Fibroblast of skin of left quadriceps (primary cell): ENCODE measurements around the gene SMTNL2.
"Not testable (repeated sequence)": the region's sequence is repeated elsewhere in the genome, so short reads cannot be mapped to it uniquely, and the experiment has no call there.

Experiments
- DNase-seq, 2 experiments: peaks; one replicate each; pipeline ENCODE4 v3.0.0-alpha.2; 2013; ENCODE audit warnings: low read depth in 2 of 2

Gene SMTNL2

DNA sequence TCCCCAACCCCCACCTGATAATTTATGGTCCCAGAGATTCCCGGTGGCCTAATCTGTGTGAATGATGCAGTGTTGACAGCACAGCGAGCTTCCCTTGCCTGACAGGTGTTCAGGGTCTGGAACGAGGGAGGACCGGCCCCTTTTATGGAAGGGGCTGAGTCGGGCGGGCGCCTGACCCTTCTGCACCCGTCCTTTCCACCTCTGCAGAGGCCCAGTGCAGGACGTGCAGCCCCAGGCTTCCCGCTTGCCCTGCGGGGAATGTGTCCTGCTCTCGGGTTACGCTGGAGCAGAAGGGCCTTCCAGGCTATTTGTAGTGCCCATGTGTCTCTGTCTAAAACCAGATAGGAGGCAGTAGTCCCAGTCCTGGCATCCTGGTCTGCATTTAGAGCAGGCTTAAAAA lies 16.2 kb downstream of the SMTNL2 start:
- DNase-seq = no peak

DNA sequence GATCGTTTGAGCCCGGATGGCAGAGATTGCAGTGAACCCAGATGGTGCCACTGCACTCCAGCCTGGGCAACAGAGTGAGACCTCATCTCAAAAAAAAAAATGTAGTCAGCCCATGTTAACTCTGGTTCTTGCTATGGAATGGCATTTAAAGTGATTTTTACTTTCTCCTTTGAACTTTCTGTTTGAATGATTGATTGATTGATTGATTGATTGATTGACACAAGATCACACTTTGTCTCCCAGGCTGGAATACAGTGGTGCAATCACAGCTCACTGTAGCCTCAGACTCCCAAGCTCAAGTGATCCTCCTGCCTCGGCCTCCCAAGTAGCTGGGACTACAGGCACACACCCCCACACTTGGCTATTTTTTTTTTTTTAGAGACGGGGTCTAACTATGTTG lies 17.0 kb downstream of the SMTNL2 start:
- DNase-seq = no peak

- DNase-seq = no peak
Observed at GRCh38 chr17:4602041-4602440, 17.7 kb downstream of the SMTNL2 start.

DNA sequence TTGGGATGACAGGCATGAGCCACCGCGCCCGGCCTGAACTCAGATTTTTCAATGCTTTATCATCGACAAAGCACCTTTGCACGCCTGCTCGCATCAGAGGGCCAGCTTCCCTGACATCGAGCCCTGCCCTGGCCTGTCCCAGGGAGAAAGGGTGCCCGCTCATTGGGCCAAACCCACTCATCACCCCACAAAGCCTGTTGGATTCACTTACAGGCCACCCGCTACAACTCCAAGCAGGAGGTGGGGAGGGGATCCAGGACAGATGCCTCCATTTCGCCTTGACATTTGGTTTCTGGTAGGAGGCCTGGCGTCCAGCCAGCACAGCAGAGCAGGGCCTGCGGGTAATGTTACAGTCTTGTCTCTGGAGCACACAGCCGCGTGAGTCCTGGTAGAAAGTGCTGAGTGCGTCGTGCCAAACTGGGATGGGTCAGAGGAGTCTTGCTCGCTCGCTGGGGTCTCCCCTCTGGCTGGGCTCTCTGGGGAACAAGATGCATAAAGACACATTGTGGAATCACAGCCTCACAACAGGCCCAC lies 19.8 kb downstream of the SMTNL2 start:
- peak; percentile 51 to 54 for DNase-seq

DNA sequence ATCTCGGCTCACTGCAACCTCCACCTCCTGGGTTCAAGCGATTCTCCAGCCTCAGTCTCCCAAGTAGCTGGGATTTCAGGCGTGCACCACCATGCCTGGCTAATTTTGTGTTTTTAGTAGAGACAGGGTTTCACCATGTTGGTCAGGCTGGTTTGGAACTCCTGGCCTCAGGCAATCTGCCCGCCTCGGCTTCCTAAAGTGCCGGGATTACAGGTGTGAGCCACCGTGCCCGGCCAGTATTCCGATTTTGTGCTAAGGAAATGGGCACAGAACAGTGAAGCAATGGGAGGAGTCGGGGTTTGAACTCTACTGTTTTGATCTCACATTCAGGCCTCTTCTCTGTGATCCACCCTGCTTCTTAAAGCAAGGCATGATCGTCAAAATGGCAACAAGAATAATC lies 20.4 kb downstream of the SMTNL2 start:
- not testable (repeated sequence) for DNase-seq

DNA sequence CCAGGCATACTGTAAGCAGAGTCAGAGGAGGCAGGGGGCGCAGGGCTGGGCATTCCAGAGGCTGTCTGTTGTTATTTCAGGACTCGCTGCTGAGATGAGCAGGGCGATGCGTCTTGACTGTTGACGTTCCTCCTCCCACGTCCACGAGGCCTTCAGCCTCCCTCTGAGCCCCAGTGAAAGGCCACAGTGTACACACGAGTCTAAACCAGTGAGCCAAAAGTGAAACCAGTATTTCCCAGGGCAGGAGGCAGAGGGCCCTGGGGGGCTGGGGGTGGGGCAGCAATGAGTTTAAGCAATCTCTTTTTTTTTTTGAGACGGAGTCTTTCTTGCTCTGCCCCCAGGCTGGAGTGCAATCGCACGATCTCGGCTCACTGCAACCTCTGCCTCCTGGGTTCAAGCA lies 21.5 kb downstream of the SMTNL2 start:
- DNase-seq = no peak

DNA sequence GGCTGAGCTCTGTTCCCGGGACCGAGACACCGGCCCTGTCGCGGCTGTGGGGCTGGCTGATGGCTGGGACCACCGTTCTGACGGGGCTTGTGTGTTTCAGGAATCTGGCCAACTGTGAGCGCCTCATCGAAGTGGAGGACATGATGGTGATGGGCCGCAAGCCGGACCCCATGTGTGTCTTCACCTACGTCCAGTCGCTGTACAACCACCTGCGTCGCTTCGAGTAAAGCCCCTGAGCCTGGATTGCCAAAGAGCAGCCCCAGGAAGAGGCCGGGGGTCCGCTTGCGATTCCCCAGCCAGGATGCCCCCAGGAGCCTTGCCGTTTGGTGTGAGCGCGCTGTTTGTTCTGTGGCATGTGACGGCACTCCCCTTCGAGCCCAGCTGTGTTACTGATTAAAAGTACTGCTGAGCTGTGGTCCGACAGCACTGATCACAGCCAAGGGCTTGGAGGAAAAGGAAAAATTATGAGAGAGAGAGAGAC lies 23.0 kb downstream of the SMTNL2 start:
- no peak for DNase-seq

DNA sequence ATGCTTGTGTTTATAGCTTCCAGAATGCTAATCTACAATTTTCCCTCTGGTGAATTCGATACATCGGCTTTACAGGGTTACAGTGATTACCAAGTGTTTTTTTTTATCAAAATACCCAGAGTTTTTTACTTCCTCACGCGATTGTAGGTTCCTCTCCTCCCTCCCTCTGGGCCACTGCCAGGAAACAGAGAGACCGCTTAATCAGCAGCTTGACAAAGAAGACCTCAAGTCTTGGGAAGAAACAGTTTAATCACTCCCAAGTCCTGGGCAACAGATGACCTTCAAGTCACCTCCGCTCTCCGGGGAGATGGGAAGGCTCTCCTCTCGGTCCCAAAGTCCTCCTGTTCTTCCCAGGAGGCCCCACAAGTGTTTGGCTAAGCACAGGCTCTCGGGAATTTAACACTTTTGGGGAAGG lies 23.5 kb downstream of the SMTNL2 start:
- DNase-seq = peak; percentile 30 to 31

- no peak for DNase-seq
Observed at GRCh38 chr17:4609761-4610160, 25.4 kb downstream of the SMTNL2 start.

DNA sequence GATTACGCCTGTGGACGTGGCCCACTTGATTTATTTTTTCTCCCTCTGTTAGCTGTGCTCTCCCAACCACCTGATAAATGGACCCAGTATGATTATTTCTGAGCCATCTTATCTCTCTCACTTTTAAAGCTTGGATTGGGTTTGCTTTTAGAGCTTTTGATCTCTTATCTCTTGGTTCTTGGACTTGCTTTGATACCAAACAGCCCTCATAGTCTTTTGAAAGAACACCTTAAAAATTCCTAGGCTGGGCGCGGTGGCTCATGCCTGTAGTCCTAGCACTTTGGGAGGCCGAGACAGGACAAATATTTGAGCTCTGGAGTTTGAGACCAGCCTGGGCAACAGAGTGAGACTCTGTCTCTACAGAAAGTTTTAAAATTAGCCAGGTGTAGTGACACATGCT lies 25.8 kb downstream of the SMTNL2 start:
- DNase-seq = no peak

DNA sequence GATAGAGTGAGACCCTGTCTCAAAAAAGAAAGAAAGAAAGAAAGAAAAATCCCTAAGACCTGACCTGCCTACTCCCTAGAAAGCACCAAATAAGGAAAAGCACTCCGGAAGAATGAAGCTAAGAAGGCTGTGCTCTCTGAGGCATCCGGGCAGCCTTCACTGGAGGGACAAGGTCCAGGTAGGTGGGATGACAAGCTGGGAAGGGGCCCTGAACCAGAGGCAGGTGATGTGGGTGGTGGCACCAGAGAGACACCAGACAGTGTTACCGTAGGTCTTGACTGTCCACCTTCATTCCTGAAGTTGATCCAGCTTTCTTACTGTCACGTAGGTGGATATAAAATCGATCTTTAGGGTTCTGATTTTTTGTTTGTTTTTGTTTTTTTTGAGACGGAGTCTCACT lies 26.3 kb downstream of the SMTNL2 start:
- DNase-seq = no peak

DNA sequence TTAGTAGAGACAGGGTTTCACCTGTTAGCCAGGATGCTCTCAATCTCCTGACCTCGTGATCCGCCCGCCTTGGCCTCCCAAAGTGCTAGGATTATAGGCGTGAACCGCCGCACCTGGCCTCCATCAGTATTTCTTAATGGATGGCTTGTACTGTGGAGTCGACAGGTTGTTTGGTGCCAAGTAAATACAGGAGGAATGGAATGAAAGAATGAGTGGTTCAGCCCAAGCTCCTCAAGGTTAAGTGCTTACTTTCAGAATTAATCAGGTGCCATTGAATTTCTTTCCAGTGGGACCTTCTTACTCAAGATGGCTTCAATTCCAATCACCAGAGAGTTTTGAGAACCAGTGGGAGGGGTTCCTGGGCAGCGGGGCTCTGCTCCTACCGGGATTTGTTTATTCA lies 32.1 kb downstream of the SMTNL2 start:
- no peak for DNase-seq

GRCh38 chr17:4617090-4617489 lies 32.8 kb downstream of the SMTNL2 start:
- DNase-seq = no peak

DNA sequence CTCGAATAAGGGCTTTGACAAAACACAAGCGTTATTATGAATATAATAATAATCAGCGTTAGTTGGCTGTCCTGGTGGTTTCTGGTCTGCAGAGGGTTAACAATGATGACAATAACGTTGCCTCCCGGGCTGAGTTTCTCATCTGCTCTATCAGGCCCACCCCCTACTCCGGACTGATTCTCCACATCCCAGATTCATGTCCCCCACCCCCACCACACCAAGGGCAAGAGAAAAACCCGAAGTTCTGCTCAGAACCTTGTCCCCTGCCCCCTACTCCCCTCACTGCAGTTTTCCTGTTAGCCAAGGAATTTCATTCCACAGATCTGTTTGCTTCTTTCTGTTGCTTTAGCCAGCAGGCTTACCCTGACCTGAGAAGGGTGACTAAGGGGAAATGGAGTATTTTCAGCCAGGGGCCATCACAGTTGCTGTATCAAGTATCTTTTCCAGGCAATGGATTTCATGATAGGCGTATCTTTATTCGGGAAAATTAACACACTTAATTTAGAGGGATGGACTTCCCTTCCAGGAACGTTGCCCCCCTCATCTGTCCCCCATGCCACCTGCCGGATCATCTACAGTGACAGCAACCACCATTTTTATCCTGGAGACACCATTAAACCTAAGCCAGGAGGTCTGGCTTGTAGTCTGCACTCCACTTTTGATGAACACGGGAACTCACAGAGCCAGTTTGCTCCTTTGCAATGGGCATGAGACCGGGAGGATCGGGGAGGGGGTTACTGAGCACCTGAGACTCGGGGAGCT lies 33.4 kb downstream of the SMTNL2 start:
- DNase-seq = no peak

DNA sequence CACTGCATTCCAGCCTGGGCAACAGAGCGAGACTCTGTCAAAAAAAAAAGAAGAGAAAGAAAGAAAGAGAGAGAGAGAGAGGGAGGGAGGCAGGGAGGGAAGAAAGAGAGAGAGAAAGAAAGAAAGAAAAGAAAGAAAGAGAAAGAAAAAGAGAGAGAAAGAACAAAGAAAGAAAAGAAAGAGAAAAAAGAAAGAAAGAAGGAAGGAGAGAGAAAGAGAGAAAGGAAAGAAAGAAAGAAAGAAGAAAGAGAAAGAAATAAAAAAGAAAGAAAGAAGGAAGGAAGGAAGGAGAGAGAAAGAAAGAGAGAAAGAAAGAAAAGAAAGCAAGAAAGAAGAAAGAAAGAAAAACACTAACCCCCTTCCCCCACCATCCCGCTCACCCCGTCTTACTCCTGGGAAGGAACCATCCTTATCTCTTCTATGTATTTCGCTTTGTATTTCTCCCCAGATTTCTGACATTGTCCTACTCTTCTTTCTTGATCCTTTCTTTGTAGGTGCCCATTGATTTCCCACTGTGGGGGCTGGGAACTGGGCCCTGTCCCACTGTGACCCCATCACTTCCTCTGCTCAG lies 36.3 kb downstream of the SMTNL2 start:
- no peak for DNase-seq

DNA sequence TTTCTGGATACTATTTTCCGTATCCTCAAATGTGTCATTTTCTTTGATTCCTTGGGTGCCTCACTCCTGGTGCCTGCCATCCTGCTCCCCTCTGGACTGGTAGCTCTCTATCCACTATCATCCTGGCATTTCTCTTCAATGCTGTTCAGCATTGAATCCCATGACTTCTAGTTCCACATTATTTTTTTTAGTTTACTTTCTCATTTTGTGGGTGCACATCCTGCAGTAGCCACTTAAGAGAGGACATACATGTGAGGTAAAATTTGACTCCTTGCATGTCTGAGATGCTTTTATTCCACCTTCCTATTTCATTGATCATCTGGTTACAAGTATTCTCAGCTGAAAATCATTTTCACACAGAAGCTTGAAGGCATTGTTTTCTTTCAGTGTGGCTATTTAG lies 38.0 kb downstream of the SMTNL2 start:
- no peak for DNase-seq

DNA sequence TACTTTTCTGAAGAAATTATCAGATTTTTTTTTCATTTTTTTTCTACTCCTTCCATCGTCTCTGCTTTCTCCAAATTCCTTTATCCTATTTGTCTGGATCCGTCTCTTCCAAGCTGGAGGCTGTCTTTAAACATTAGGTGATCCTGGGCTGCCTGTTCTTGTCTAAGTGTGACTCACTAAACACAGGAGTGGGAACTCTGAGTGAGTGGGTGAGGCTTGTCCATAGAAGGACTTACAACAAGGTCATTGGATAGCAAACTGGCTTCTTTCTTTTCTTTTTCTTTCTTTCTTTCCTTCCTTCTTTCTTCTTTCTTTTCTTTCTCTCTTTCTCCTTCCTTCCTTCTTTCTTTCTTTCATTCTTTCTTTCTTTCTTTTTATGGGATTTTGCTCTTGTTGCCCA lies 38.9 kb downstream of the SMTNL2 start:
- DNase-seq = no peak

DNA sequence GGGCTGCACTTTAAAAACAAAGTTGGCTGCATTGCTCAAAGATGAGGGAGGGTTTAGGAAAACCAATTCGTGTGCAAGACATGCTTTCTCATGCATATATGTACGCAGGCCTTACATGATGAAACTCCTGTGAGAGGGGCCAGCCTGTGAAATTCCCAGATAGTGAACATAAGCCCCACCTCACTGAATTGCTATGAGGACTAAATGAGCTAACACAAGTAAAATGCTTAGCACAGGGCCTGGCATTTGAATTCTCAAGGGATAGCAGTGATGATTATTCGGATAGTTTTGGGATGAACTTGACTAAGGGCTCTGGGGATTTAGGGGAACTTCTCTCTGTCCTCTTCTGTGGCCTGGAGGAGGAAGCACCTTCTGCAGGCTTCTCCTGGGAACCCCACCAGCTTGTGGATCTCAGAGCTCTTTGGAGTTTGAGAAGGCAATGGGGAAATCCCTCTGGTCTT lies 40.2 kb downstream of the SMTNL2 start:
- DNase-seq = peak in 1 of 2 experiments; percentile 17

DNA sequence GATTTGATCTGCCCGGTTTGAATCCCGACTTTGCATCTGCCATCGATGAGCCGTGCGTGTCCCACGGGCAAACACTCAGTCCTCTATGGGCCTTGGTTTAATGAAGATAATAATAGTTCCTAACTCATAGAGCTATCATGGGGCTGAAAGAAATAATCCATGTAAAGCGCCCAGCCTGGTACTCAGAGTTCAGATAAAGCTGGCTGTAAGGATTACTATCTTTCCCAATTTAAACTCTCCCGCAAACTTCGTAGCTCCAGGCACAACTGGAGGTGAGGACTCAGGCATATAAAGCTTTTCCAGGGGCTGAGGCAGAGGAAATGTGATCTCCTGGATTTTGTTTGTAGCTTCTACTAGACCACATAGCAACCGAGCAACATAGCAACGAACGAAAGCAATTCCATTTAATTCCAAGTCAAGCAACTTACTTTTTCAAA lies 40.9 kb downstream of the SMTNL2 start:
- DNase-seq = no peak

- DNase-seq = no peak
Observed at GRCh38 chr17:4626734-4627256, 42.5 kb downstream of the SMTNL2 start.

DNA sequence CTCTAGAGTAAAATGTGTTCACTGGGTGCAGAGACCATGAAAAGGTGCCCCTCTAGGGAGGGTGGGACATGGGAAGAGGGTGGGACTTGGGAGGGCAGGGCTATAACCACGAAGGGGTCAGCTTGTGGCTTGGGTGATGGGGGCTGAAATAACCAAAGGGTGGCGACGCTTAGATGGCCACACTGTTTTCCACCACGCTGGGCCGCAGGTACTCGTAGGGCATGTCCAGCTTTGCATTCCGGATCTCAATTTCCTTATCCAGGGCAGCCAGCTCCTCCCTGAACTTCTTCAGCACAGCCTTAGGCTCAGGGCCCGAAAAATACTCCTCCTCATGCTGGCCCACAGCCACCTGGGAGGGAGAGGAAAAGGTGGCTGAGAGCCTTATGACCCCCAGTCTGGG lies 47.1 kb downstream of the SMTNL2 start:
- DNase-seq = no peak

- no peak for DNase-seq
Observed at GRCh38 chr17:4631836-4632580, 47.7 kb downstream of the SMTNL2 start.
